ENCODE results near the gene AGK.

- no peak for TF ChIP-seq CTCF (IDR thresholded peaks at IDR 0.05; ENCODE audit: poor library complexity)
- no peak for TF ChIP-seq EZH2phosphoT487 (IDR thresholded peaks at IDR 0.05; ENCODE audit: low read depth, severe bottlenecking, unreplicated experiment)
Measured at GRCh38 chr7:141551094-141551781, at the start of gene AGK.
